ENCODE results near the gene PARD3B. TPM values are rescaled to one million over a fixed set of nuclear protein-coding genes. Genes with fewer than 3 reads are reported as not detected.

The PARD3B gene
- polyA plus RNA-seq, 1 donor, result 14.0 TPM

DNA sequence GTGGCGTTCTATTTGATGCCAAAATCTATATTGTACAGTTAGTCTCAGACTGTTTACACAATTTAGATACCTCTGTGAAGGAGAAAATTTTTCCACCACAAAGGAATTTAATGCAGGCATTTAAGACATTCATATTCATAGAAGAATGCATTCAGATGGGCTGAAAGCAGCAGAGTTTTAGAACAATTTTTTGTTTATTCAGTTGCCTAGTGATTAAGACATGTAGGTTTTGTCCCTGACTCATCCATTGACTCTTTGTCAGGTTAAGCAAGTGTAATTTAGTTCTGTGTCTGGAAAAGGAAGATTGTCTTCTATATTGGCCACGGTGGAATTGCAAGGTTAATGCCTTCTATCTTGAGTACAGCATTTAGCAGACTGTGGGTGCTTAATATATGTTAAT is 515.0 kb downstream of the PARD3B start:
- H3K4me3 ChIP-seq (ENCODE audit: low read length), result no peak overlapping the region
- no peaks in the 10 kb centered on the region for H3K4me1 ChIP-seq (ENCODE audit: control insufficient read depth, insufficient read depth, low read length)
- no peaks in the 10 kb centered on the region for H3K36me3 ChIP-seq (ENCODE audit: control insufficient read depth, insufficient read depth, low read length)
- WGBS (ENCODE audit: insufficient coverage, low lambda C conversion rate), result no CpG with 5 or more reads among the region's 2 CpGs
- DNase-seq, result no peak
- H3K27me3 ChIP-seq (ENCODE audit: control insufficient read depth, insufficient read depth, low read length), result no peaks in the 10 kb centered on the region
- no peaks in the 10 kb centered on the region for H3K9me3 ChIP-seq (ENCODE audit: control insufficient read depth, low read depth, low read length)
- no peak overlapping the region for H3K27ac ChIP-seq (ENCODE audit: low read length)

DNA sequence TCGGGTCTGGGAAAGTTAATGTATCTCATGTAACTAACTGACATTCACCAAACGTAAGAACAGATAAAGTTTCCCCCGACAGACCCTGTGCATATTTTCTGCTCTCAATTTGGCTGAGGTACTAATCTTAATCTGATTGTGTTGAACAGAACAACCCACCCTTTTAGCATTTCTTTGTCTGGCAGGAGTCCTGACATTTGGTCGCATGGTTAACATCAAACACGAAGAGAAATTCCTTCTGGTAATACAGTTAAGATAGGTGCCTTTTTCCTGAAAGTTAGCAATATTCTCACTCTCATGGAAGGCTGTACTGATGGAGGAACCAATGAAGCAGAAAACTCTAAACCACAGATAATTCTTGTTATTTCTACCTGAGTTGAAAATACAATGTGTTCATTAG is 520.8 kb downstream of the PARD3B start:
- H3K36me3 ChIP-seq (ENCODE audit: control insufficient read depth, insufficient read depth, low read length), result no peaks in the 10 kb centered on the region
- H3K9me3 ChIP-seq (ENCODE audit: control insufficient read depth, low read depth, low read length), result no peaks in the 10 kb centered on the region
- 60% methylated on average over 1 of the region's 5 CpGs for WGBS (ENCODE audit: insufficient coverage, low lambda C conversion rate)
- H3K27me3 ChIP-seq (ENCODE audit: control insufficient read depth, insufficient read depth, low read length), result no peaks in the 10 kb centered on the region
- DNase-seq, result no peak
- H3K27ac ChIP-seq (ENCODE audit: low read length), result no peak overlapping the region
- no peak overlapping the region for H3K4me3 ChIP-seq (ENCODE audit: low read length)
- no peaks in the 10 kb centered on the region for H3K4me1 ChIP-seq (ENCODE audit: control insufficient read depth, insufficient read depth, low read length)

DNA sequence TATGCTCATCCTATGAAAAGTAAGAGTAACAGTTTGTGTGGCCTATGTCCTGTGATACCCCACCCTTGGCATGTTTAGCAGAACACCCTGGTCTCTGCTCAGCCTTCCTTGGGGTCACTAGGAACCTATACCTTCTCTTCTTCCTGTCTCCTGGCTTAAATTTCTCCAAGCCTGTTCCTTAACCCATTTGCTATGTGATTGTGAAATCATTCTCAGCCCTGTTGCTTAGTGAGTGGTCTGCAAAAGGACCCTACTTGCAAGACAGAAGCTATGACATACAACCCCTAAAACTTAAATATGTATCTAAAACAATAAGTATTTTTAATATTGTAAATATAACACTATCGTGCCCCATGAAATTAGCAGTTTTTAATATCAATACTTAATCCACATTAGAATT is 524.7 kb downstream of the PARD3B start:
- DNase-seq, result no peak
- no peak overlapping the region for H3K4me3 ChIP-seq (ENCODE audit: low read length)
- H3K27ac ChIP-seq (ENCODE audit: low read length), result no peak overlapping the region
- WGBS (ENCODE audit: insufficient coverage, low lambda C conversion rate), result 100% methylated on average over 1 of the region's 1 CpG
- H3K36me3 ChIP-seq (ENCODE audit: control insufficient read depth, insufficient read depth, low read length), result no peaks in the 10 kb centered on the region
- no peaks in the 10 kb centered on the region for H3K4me1 ChIP-seq (ENCODE audit: control insufficient read depth, insufficient read depth, low read length)
- H3K27me3 ChIP-seq (ENCODE audit: control insufficient read depth, insufficient read depth, low read length), result no peaks in the 10 kb centered on the region
- no peaks in the 10 kb centered on the region for H3K9me3 ChIP-seq (ENCODE audit: control insufficient read depth, low read depth, low read length)

DNA sequence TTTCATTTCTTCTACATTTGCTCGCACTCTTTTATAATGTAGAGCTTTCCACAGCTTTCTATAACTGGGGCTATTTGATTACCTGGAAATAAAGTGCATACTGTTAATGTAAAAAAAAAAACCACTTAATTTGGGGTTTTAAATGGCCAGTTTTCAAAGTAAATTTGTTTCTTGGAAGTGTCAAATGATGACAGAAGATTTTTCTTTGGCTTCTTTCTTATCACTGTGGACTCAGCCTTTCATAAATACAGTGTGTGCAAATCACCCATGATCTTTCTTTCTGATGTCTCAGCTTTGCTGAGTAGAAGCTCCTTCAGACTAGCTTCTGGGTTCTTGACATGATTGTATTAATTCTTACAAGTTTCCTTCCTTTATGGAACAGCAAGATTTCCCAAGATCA is 525.6 kb downstream of the PARD3B start:
- H3K36me3 ChIP-seq (ENCODE audit: control insufficient read depth, insufficient read depth, low read length), result no peaks in the 10 kb centered on the region
- 100% methylated on average over 1 of the region's 1 CpG for WGBS (ENCODE audit: insufficient coverage, low lambda C conversion rate)
- H3K9me3 ChIP-seq (ENCODE audit: control insufficient read depth, low read depth, low read length), result no peaks in the 10 kb centered on the region
- H3K4me3 ChIP-seq (ENCODE audit: low read length), result no peak overlapping the region
- DNase-seq, result no peak
- H3K27me3 ChIP-seq (ENCODE audit: control insufficient read depth, insufficient read depth, low read length), result no peaks in the 10 kb centered on the region
- no peak overlapping the region for H3K27ac ChIP-seq (ENCODE audit: low read length)
- no peaks in the 10 kb centered on the region for H3K4me1 ChIP-seq (ENCODE audit: control insufficient read depth, insufficient read depth, low read length)

DNA sequence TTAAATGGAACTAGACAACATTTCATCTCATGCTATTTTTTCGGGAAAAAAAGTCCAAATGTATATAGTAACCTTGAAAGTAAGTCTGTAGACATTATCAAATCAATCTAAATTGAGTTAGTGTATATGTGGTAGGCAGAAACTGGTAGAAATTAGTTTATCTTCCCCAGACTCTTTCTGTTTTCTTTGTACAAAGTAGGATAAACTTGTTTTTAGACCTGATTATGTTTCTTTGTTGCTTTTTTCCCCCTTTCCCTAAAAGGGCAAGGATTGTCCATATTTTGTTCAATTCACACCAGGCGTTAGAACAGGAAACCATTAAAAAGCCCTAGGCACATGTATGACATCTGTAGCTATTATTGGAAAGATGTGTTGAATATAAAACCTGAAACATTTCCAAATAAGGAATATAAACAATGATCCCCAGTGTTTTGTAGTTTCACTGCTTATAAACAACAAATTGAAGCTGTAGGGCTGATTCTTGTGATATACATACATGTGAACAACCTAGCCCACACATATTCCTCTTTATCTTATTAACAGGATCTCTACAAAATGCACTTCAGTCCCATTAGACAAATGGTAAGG is 528.3 kb downstream of the PARD3B start:
- no peaks in the 10 kb centered on the region for H3K36me3 ChIP-seq (ENCODE audit: control insufficient read depth, insufficient read depth, low read length)
- DNase-seq, result no peak
- no peak overlapping the region for H3K4me3 ChIP-seq (ENCODE audit: low read length)
- H3K27ac ChIP-seq (ENCODE audit: low read length), result no peak overlapping the region
- no peaks in the 10 kb centered on the region for H3K4me1 ChIP-seq (ENCODE audit: control insufficient read depth, insufficient read depth, low read length)
- WGBS (ENCODE audit: insufficient coverage, low lambda C conversion rate), result 71% methylated on average over 1 of the region's 2 CpGs
- no peaks in the 10 kb centered on the region for H3K27me3 ChIP-seq (ENCODE audit: control insufficient read depth, insufficient read depth, low read length)
- H3K9me3 ChIP-seq (ENCODE audit: control insufficient read depth, low read depth, low read length), result no peaks in the 10 kb centered on the region

DNA sequence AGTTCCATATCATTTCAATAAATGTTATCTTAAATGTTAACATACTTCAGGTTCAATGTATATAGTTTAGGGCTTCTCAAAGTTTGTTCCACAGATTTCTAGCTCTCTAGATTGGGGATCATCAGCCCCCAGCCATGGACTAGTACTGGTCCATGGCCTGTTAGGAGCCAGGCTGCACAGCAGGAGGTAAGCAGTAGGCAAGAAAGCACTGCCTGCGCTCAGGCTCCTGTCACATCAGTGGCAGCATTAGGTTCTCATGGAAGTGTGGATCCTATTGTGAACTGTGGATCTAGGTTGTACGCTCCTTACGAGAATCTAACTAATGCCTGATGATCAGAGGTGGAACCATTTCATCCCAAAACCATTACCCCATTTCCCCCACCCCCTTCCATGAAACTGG is 531.1 kb downstream of the PARD3B start:
- Histone ChIP-seq H3K27ac (ENCODE audit: low read length) (no peak overlapping the region), H3K36me3 (ENCODE audit: control insufficient read depth, insufficient read depth, low read length) (no peaks in the 10 kb centered on the region), H3K27me3 (ENCODE audit: control insufficient read depth, insufficient read depth, low read length) (no peaks in the 10 kb centered on the region), H3K4me3 (ENCODE audit: low read length) (no peak overlapping the region), H3K9me3 (ENCODE audit: control insufficient read depth, low read depth, low read length) (no peaks in the 10 kb centered on the region), H3K4me1 (ENCODE audit: control insufficient read depth, insufficient read depth, low read length) (no peaks in the 10 kb centered on the region)
- no peak for DNase-seq
- no CpG with 5 or more reads among the region's 3 CpGs for WGBS (ENCODE audit: insufficient coverage, low lambda C conversion rate)

DNA sequence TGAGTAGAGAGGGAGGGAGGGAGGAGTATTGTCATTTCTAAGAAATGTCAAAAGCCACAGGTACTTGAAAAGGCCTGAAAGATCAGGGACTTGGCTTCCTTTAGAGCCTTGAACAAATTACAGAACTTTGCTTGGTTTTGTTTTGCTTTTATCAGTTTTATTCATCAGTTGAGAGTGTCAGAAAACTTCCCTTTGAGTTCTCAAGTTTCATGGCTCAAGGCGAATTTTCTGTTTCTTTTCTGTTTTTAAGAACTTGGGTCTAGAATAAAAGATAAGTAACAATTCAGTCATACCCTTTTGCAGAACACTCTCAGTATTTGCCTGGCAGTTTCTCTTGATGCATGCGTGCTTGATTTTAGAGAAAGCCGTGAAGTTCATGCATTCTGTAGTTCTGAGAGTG is 531.9 kb downstream of the PARD3B start:
- Histone ChIP-seq H3K27me3 (ENCODE audit: control insufficient read depth, insufficient read depth, low read length) (no peaks in the 10 kb centered on the region), H3K4me1 (ENCODE audit: control insufficient read depth, insufficient read depth, low read length) (no peaks in the 10 kb centered on the region), H3K27ac (ENCODE audit: low read length) (no peak overlapping the region), H3K36me3 (ENCODE audit: control insufficient read depth, insufficient read depth, low read length) (no peaks in the 10 kb centered on the region), H3K9me3 (ENCODE audit: control insufficient read depth, low read depth, low read length) (no peaks in the 10 kb centered on the region), H3K4me3 (ENCODE audit: low read length) (no peak overlapping the region)
- WGBS (ENCODE audit: insufficient coverage, low lambda C conversion rate), result 78% methylated on average over 1 of the region's 3 CpGs
- no peak for DNase-seq

DNA sequence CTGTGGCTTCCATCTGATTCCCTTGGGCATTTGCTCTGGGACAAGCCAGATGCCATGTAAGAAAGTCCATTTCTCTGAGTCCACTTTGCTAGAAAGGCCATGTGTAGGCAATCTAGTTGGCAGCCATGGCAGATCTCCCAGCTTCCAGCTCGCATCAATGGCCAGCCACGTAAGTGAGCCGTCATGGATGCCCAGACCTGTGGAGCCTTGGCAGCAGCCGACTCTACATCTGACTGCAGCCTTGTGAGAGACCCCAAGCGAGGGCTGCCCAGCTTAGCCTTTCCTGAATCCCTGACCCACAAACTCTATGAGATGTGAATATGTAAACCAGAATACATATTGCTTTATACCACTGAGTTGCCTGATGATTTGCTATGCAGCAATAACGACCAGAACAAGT is 533.5 kb downstream of the PARD3B start:
- Histone ChIP-seq H3K36me3 (ENCODE audit: control insufficient read depth, insufficient read depth, low read length) (no peaks in the 10 kb centered on the region), H3K9me3 (ENCODE audit: control insufficient read depth, low read depth, low read length) (no peaks in the 10 kb centered on the region), H3K4me3 (ENCODE audit: low read length) (no peak overlapping the region), H3K4me1 (ENCODE audit: control insufficient read depth, insufficient read depth, low read length) (no peaks in the 10 kb centered on the region), H3K27ac (ENCODE audit: low read length) (no peak overlapping the region), H3K27me3 (ENCODE audit: control insufficient read depth, insufficient read depth, low read length) (no peaks in the 10 kb centered on the region)
- DNase-seq, result no peak
- WGBS (ENCODE audit: insufficient coverage, low lambda C conversion rate), result no CpG with 5 or more reads among the region's 6 CpGs

DNA sequence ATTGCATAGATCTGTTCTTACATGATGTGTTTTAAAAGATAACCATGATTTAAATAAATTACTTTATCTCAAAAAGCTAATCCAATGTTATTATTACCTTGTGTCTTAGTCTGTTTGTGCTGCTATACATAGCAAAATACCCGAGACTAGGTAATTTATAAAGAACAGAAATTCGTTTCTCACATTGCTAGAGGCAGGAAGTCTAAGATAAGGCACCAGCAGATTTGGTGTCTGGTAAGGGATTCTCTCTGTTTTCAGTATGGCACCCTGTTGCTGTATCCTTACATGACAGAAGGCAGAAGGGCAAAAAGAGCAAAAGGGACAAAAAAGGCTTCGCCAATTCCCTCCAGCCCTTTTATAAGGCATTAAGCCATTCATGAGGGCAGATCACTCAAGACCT is 533.9 kb downstream of the PARD3B start:
- WGBS (ENCODE audit: insufficient coverage, low lambda C conversion rate), result 94% methylated on average over 2 of the region's 3 CpGs
- DNase-seq, result no peak
- Histone ChIP-seq H3K4me1 (ENCODE audit: control insufficient read depth, insufficient read depth, low read length) (no peaks in the 10 kb centered on the region), H3K27me3 (ENCODE audit: control insufficient read depth, insufficient read depth, low read length) (no peaks in the 10 kb centered on the region), H3K36me3 (ENCODE audit: control insufficient read depth, insufficient read depth, low read length) (no peaks in the 10 kb centered on the region), H3K4me3 (ENCODE audit: low read length) (no peak overlapping the region), H3K9me3 (ENCODE audit: control insufficient read depth, low read depth, low read length) (no peaks in the 10 kb centered on the region), H3K27ac (ENCODE audit: low read length) (no peak overlapping the region)

DNA sequence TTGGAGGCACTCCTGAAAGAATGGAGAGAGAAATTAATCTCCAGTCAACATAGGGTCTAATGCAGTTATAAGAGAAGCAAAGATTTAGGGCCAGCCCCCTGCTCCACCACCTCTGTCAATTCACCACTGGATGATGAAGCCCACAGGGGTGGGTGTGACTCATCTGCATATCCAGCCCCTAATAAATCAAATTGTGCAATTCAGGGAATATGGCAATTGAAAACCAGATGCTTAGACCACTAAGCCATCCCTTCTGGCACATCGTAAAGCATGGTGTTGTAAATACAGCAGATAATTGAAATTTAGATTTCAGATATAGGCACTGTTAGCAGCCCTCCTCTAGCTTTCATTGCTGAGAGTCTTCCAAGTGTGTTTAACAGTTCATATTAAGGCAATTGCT is 541.4 kb downstream of the PARD3B start:
- WGBS (ENCODE audit: insufficient coverage, low lambda C conversion rate), result no CpG with 5 or more reads among the region's 1 CpG
- H3K27ac ChIP-seq (ENCODE audit: low read length), result no peak overlapping the region
- H3K27me3 ChIP-seq (ENCODE audit: control insufficient read depth, insufficient read depth, low read length), result no peaks in the 10 kb centered on the region
- H3K4me3 ChIP-seq (ENCODE audit: low read length), result no peak overlapping the region
- DNase-seq, result no peak
- H3K4me1 ChIP-seq (ENCODE audit: control insufficient read depth, insufficient read depth, low read length), result no peaks in the 10 kb centered on the region
- H3K36me3 ChIP-seq (ENCODE audit: control insufficient read depth, insufficient read depth, low read length), result no peaks in the 10 kb centered on the region
- no peaks in the 10 kb centered on the region for H3K9me3 ChIP-seq (ENCODE audit: control insufficient read depth, low read depth, low read length)

DNA sequence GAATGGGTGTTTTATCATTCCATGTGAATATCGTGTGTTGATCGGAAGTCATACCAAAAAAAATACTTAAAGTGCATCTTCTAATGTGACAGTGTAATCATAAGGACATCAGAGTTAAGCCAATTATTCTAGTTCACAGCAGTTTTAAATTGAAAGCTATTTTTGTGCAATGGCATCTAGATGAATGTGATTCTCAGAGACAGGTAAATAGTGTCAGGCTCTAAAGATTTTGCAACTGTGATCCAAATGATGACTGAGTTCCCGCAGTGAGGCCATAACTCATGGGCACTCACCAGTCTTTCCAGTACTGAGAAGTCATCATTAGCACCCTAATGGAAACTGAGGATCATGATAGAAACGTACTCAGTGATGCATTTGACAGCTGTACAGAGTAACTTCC is 542.6 kb downstream of the PARD3B start:
- no peaks in the 10 kb centered on the region for H3K9me3 ChIP-seq (ENCODE audit: control insufficient read depth, low read depth, low read length)
- no peak overlapping the region for H3K4me3 ChIP-seq (ENCODE audit: low read length)
- H3K27ac ChIP-seq (ENCODE audit: low read length), result no peak overlapping the region
- no peaks in the 10 kb centered on the region for H3K4me1 ChIP-seq (ENCODE audit: control insufficient read depth, insufficient read depth, low read length)
- H3K36me3 ChIP-seq (ENCODE audit: control insufficient read depth, insufficient read depth, low read length), result no peaks in the 10 kb centered on the region
- WGBS (ENCODE audit: insufficient coverage, low lambda C conversion rate), result 100% methylated on average over 1 of the region's 4 CpGs
- no peaks in the 10 kb centered on the region for H3K27me3 ChIP-seq (ENCODE audit: control insufficient read depth, insufficient read depth, low read length)
- no peak for DNase-seq

Measured in large intestine (tissue), 3 donors.